Erythroblast (primary cell): ENCODE results near the gene MAP2K3.

Source experiments
- GATA1 ChIP-seq: IDR thresholded peaks from 2 replicates; pipeline ENCODE4 v1.6.1; 2011; ENCODE audit warnings: low read depth, mild to moderate bottlenecking, control low read depth, low read length, moderate library complexity
- POLR2A ChIP-seq: IDR thresholded peaks from 2 replicates; pipeline ENCODE4 v1.6.1; 2011; ENCODE audit warnings: mild to moderate bottlenecking, low read length

- TF ChIP-seq POLR2A, result peak; percentile 82
- no peak for TF ChIP-seq GATA1
These were observed at the start of gene MAP2K3 for GRCh38 chr17:21284319-21285163.
